ENCODE data around the gene ADGRA1. TPM values are rescaled to one million over a fixed set of nuclear protein-coding genes. Genes with fewer than 3 reads are reported as not detected.
"Not testable (repeated sequence)": the region's sequence is repeated elsewhere in the genome, so short reads cannot be mapped to it uniquely, and the experiment has no call there.

The ADGRA1 gene
- total and polyA plus RNA-seq, 10 of the 15 experiments (the other 5 are each of a cell fraction or from before 2014, with no cell fraction given) = not detected

DNA sequence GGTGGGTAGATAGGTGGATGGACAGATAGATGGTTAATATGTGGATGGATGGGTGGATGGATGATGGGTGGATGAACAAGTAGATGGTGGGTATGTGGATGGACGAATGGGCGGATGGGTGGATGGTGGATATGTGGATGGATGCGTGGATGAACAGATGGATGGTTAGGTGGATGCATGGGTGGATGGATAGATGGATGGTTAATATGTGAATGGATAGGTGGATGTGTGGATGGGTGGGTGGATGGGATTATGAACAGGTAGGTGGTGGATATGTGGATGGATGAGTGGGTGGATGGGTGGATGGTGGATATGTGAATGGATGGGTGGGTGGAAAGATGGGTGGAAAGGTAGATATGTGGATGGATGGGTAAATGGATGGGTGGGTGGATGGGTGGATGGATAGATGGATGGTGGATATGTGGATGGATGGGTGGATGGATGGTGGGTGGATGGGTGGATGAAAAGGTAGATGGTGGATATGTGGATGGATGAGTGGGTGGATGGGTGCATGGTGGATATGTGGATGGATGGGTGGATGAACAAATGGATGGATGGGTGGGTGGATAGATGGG, 87.1 kb downstream of the ADGRA1 start (continued):
- TF ChIP-seq, protein P1, sequence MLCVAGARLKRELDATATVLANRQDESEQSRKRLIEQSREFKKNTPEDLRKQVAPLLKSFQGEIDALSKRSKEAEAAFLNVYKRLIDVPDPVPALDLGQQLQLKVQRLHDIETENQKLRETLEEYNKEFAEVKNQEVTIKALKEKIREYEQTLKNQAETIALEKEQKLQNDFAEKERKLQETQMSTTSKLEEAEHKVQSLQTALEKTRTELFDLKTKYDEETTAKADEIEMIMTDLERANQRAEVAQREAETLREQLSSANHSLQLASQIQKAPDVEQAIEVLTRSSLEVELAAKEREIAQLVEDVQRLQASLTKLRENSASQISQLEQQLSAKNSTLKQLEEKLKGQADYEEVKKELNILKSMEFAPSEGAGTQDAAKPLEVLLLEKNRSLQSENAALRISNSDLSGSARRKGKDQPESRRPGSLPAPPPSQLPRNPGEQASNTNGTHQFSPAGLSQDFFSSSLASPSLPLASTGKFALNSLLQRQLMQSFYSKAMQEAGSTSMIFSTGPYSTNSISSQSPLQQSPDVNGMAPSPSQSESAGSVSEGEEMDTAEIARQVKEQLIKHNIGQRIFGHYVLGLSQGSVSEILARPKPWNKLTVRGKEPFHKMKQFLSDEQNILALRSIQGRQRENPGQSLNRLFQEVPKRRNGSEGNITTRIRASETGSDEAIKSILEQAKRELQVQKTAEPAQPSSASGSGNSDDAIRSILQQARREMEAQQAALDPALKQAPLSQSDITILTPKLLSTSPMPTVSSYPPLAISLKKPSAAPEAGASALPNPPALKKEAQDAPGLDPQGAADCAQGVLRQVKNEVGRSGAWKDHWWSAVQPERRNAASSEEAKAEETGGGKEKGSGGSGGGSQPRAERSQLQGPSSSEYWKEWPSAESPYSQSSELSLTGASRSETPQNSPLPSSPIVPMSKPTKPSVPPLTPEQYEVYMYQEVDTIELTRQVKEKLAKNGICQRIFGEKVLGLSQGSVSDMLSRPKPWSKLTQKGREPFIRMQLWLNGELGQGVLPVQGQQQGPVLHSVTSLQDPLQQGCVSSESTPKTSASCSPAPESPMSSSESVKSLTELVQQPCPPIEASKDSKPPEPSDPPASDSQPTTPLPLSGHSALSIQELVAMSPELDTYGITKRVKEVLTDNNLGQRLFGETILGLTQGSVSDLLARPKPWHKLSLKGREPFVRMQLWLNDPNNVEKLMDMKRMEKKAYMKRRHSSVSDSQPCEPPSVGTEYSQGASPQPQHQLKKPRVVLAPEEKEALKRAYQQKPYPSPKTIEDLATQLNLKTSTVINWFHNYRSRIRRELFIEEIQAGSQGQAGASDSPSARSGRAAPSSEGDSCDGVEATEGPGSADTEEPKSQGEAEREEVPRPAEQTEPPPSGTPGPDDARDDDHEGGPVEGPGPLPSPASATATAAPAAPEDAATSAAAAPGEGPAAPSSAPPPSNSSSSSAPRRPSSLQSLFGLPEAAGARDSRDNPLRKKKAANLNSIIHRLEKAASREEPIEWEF (IDR thresholded peaks at IDR 0.05; ENCODE audit: insufficient replicate concordance, low read depth, low read length) = no peak
- TF ChIP-seq ZZZ3 (IDR thresholded peaks at IDR 0.05; ENCODE audit: control insufficient read depth, insufficient read length, low read depth) = no peak
- TF ChIP-seq, protein P2, sequence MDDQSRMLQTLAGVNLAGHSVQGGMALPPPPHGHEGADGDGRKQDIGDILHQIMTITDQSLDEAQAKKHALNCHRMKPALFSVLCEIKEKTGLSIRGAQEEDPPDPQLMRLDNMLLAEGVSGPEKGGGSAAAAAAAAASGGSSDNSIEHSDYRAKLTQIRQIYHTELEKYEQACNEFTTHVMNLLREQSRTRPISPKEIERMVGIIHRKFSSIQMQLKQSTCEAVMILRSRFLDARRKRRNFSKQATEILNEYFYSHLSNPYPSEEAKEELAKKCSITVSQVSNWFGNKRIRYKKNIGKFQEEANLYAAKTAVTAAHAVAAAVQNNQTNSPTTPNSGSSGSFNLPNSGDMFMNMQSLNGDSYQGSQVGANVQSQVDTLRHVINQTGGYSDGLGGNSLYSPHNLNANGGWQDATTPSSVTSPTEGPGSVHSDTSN (IDR thresholded peaks at IDR 0.05; ENCODE audit: insufficient replicate concordance, low read depth, low read length) = no peak
- TF ChIP-seq CREB1 (IDR thresholded peaks at IDR 0.05; ENCODE audit: low read depth) = no peak
- no peak for TF ChIP-seq NFXL1 (IDR thresholded peaks at IDR 0.05; ENCODE audit: borderline replicate concordance)
- no peak for TF ChIP-seq BRCA1 (IDR thresholded peaks at IDR 0.05; ENCODE audit: low read depth, low read length)
- no peak for TF ChIP-seq NR2C1 (IDR thresholded peaks at IDR 0.05)
- no peak for TF ChIP-seq SP1 (IDR thresholded peaks at IDR 0.05; ENCODE audit: low read depth, low read length)

GRCh38 chr10:133175624-133176023, 87.9 kb downstream of the ADGRA1 start:
- in situ Hi-C loops (cut with MboI); ATAC-seq; BruUV-seq (replicated peaks); H3K9me3 ChIP-seq (replicated peaks; ENCODE audit: control insufficient read depth, insufficient read depth, low read length); H3K9ac ChIP-seq (ENCODE audit: control insufficient read depth, insufficient read depth, low read length); H3K4me2 ChIP-seq (ENCODE audit: control insufficient read depth, insufficient read depth); H4K20me1 ChIP-seq (ENCODE audit: control insufficient read depth, insufficient read depth); SMC1A ChIA-PET (ENCODE audit: uncharacterized antibody, unreplicated experiment); H3K27ac ChIP-seq (ENCODE audit: control insufficient read depth, insufficient read depth); H2AFZ ChIP-seq (ENCODE audit: control insufficient read depth, low read depth, low read length); H3K36me3 ChIP-seq (ENCODE audit: control insufficient read depth in 2 of 2, insufficient read depth in 2 of 2, low read length in 1 of 2); H3K27me3 ChIP-seq (replicated peaks in 1 of 2; ENCODE audit: control insufficient read depth in 2 of 2, insufficient read depth in 2 of 2, low read length in 1 of 2); H3K4me3 ChIP-seq; DNase-seq (ENCODE audit: low read depth, low spot score); RAD21 ChIA-PET (ENCODE audit: unreplicated experiment); CTCF ChIA-PET; POLR2A ChIA-PET; H3K4me1 ChIP-seq (ENCODE audit: control insufficient read depth, insufficient read depth, low read length); H3K79me2 ChIP-seq (ENCODE audit: control insufficient read depth, insufficient read depth, low read length); FAIRE-seq; intact Hi-C loops (cut with micrococcal nuclease; ENCODE audit: unreplicated experiment): not testable (repeated sequence)
- WGBS (ENCODE audit: insufficient coverage, insufficient replicate concordance, low lambda C conversion rate, missing lambda C conversion rate) = 19% methylated on average over 4 of the region's 4 CpGs
